GM21825 (cell line): Measurements from ENCODE around the gene NIBAN1.
A peak's percentile ranks its signal among the peaks of the same experiment; 100 is the strongest.

Experiments
- ATAC-seq: cut with Tn5 transposase; IDR thresholded peaks from one replicate; pipeline ENCODE4 v1.9.1; 2021; ENCODE audit warnings: mild to moderate bottlenecking, moderate library complexity; ENCODE audit not compliant: unreplicated experiment

The NIBAN1 gene

DNA sequence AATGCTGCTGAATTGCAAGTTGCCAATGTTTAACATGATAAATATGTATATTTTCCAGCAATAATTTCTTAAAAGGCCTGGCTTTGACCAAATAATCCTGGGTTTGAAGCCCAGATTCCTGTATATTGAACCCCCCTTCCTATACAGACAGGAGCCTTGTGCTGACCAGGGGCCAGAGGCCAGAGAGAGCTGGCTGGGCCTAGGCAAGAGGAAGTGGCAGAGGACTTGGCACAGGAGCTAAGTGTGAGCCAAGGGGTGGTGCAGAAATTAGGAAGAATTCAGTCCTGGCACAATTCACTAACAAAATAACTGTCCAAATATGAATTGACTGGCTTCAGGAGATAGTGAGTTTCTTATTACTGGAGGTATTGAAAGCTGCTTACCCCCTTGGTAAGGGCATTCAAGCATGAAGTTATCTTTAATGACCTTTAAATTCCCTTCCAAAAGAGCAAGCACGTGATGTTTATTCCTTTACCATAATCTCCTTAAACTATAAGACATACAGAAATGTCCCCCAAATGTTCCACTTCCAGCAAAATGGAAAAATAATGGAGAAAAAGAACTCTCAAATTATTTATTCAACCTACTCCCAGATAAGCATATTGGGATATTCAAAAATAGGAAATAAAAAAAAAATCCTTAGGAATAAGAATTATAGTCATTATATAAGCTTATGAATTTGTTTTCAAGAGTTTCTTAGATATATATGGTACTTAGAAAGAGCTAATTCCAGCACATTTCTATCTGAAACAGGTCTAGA is 26.6 kb downstream of the NIBAN1 start:
- no peak for ATAC-seq

GRCh38 chr1:184945678-184946412 is 28.5 kb downstream of the NIBAN1 start:
- ATAC-seq, result peak; percentile 46

DNA sequence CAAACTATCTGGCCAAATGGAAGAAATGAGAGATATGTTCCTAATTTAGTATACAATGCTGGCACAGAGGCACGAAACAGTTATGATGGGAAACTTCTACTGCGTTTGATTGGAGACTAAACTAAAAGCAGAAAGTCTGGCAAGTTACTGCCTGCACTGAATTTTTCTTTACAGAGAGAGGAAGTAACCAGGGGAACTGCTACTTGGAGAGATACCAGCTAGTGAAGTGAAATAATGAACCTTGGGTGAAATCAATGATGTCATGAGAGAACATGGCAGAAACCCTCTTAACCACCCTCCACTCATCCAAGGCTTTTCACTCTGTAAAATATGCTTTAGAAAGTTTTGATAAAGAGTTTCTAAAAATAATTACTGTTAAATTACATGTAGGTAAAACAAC is 29.3 kb downstream of the NIBAN1 start:
- ATAC-seq, result peak; percentile 71

DNA sequence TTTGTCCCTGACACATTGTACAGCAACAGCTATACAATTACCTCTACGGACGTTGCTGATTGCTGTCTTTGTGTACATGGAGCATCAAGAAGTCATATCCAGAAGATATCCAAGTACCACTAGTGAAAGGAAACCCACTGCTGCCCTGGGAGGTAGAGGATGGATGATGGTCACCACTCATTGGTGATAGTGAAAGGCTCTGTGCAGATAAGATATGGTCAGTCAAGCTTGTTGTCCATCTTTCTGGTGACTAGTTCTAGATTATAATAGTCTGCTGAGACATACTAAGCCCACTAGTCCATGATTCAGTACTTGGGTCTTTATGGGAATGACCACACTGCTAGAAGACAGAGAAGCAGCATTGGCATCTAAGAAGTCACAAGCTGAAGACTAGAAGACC is 30.3 kb downstream of the NIBAN1 start:
- ATAC-seq, result no peak

DNA sequence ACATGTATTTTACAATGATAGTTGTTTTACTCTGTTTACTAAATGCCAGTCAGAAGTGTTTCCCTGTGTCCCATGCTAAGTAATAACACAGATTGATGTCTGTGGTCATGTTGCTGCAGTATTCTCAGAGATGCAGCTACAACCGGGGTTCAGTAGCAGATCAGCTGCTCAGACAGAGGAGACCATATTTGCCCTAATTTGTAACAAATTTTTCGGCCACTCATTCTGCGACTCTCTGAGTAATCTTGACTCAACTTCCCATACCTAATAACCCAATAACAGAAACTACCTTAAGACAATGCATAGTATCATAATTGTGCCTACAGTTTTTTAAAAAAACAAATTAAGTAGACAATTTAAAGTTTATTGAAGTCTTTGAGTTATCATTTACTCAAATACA is 32.6 kb downstream of the NIBAN1 start:
- ATAC-seq, result no peak

DNA sequence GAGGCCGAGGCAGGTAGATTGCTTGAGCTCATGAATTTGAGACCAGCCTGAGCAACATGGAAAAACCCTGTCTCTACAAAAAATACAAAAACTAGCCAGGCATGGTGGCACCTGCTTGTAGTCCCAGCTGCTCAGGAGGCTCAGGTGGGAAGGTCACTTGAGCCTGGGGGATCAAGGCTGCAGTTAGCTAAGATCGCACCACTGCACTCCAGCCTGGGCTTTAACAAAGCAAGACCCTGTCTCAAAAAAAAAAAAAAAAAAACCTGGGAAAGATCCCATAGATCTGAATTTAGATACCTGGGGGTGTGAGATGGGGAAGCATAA is 32.9 kb downstream of the NIBAN1 start:
- no peak for ATAC-seq

DNA sequence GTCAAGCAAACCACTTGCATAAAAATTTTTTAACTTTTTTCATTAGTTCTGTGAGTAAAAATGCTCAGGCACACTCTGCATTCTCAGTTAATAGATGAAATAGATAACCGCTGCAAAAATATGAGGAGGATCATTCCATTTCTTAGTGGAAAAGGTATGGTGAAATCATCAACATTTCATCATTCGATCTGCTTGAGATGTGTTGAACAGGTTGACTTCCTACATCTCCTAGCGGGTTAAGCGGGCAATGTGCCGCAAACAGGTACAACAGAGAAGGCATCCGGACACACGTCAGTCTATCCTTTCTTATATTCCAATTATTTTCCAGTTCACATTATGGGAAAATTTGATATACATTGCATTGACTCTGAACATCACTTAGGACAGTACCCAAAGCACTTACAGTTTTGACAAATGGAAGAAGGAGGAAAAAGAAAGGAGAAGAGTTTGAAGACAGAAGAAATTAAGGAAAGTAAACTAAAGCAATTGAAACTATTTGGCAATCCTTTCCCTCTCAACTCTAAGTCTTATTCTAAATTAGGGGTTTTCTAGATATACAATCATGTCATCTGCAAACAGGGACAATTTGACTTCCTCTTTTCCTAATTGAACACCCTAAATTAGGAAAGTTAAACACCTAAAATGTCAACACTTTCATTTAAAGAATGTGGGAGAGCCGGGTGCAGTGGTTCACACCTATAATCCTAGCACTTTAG is 33.5 kb downstream of the NIBAN1 start:
- no peak for ATAC-seq

GRCh38 chr1:184940226-184940625 is 34.1 kb downstream of the NIBAN1 start:
- no peak for ATAC-seq

GRCh38 chr1:184937729-184938128 is 36.6 kb downstream of the NIBAN1 start:
- no peak for ATAC-seq

GRCh38 chr1:184935920-184936798 is 38.1 kb downstream of the NIBAN1 start:
- ATAC-seq, result no peak

DNA sequence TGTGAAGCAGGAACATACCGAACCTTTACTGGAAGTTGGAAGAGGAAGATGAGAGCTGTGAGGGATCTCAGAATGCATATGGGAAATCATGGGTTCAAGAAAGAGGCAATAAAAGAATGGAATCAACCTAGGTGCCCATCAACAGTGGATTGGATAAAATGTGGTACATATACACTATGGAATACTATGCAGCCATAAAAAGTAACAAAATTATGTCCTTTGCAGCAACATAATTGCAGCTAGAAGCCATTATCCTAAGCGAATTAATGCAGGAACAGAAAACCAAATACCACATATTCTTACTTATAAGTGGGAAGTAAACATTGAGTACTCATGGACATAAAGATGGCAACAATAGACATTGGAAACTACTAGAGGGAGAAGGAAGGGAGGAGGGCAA is 40.4 kb downstream of the NIBAN1 start:
- no peak for ATAC-seq

- ATAC-seq, result no peak
Observed at GRCh38 chr1:184932319-184932718, 42.0 kb downstream of the NIBAN1 start.

- ATAC-seq, result no peak
Observed at GRCh38 chr1:184931566-184931965, 42.7 kb downstream of the NIBAN1 start.

- ATAC-seq, result no peak
Observed at GRCh38 chr1:184930645-184931044, 43.7 kb downstream of the NIBAN1 start.

- ATAC-seq, result no peak
Observed at GRCh38 chr1:184930232-184930631, 44.1 kb downstream of the NIBAN1 start.

GRCh38 chr1:184929711-184930202 is 44.6 kb downstream of the NIBAN1 start:
- ATAC-seq, result no peak

- ATAC-seq, result no peak
Observed at GRCh38 chr1:184928394-184928793, 45.9 kb downstream of the NIBAN1 start.
